ENCODE measurements around the gene TRAF5. TPM values are rescaled to one million over a fixed set of nuclear protein-coding genes. Genes with fewer than 3 reads are reported as not detected.
"Not testable (repeated sequence)": the region's sequence is repeated elsewhere in the genome, so short reads cannot be mapped to it uniquely, and the experiment has no call there.

TRAF5 gene
- total RNA-seq, 2 experiments from 2014 or later: 28.0 to 32.2 TPM

DNA sequence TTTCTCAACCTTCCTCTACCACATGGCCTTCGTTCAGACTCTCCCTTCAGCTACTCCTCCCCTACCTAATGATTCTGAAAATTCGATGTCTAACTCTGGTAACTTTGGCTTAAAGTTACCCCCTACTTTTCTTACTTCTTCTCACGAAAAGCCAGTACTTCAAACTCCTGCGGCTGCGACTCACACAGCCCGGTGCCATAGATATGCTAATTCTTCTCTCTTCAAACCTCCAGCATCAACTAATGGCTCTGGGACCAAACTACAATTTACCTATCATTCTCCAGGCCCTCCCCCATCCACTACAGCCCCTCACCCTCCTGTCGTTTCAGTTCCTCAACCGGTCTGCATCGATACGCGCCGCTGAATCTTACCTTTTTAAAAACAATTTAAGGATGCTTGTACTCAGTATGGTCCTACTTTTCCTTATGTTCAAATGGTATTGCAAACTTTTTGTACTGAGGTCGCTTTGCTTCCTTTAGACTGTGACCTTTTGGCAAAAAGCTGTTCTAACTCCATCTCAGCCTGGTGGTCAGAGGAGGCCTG is 73.3 kb downstream of the TRAF5 start:
- H3K9me3 Mint-ChIP-seq (ENCODE audit: low read depth); POLR2A ChIA-PET; intact Hi-C loops (cut with DNase I, micrococcal nuclease); ATAC-seq; H3K27ac Mint-ChIP-seq; H3K4me3 Mint-ChIP-seq; CTCF ChIA-PET; DNase-seq; H3K4me1 Mint-ChIP-seq; H3K27me3 Mint-ChIP-seq: not testable (repeated sequence)
- peaks cover 14% of the 10 kb centered on the region for H3K36me3 Mint-ChIP-seq (ENCODE audit: low read depth)

DNA sequence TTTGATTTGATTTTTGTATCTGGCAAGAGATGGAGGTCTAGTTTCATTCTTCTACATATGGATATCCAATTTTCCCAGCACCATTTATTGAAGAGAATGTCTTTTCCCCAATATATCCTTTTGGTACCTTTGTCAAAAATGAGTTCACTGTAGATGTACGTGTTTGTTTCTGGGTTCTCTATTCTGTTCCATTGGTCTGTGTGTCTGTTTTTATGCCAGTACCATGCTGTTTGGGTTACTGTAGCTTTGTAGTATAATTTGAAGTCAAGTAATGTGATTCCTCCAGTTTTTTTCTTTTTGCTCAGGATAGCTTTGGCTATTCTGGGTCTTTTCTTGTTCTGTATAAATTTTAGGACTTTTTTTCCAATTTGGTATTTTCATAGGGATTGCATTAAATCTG is 75.1 kb downstream of the TRAF5 start:
- ATAC-seq; H3K4me3 Mint-ChIP-seq; H3K4me1 Mint-ChIP-seq; DNase-seq; H3K9me3 Mint-ChIP-seq (ENCODE audit: low read depth); H3K27ac Mint-ChIP-seq; CTCF ChIA-PET; POLR2A ChIA-PET; H3K27me3 Mint-ChIP-seq; intact Hi-C loops (cut with DNase I, micrococcal nuclease): not testable (repeated sequence)
- peaks cover 21% of the 10 kb centered on the region for H3K36me3 Mint-ChIP-seq (ENCODE audit: low read depth)

DNA sequence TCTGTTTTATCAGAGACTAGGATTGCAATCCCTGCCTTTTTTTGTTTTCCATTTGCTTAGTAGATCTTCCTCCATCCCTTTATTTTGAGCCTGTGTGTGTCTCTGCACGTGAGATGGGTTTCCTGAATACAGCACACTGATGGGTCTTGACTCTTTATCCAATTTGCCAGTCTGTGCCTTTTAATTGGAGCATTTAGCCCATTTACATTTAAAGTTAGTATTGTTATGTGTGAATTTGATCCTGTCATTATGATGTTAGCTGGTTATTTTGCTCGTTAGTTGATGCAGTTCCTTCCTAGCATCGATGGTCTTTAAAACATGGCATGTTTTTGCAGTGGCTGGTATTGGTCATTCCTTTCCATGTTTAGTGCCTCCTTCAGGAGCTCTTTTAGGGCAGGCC is 79.5 kb downstream of the TRAF5 start:
- intact Hi-C loops (cut with DNase I, micrococcal nuclease); CTCF ChIA-PET: not testable (repeated sequence)
- peaks cover 15% of the 10 kb centered on the region for H3K36me3 Mint-ChIP-seq (ENCODE audit: low read depth)

DNA sequence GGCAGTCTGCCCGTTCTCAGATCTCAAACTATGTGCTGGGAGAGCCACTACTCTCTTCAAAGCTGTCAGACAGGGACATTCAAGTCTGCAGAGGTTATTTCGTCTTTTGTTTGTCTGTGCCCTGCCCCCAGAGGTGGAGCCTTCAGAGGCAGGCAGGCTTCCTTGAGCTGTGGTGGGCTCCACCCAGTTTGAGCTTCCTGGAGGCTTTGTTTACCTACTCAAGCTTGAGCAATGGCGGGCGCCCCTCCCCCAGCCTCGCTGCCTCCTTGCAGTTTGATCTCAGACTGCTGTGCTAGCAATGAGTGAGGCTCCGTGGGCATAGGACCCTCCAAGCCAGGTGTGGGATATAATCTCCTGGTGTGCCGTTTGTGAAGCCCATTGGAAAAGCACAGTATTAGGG is 81.1 kb downstream of the TRAF5 start:
- CTCF ChIA-PET; POLR2A ChIA-PET; ATAC-seq; H3K27ac Mint-ChIP-seq; H3K27me3 Mint-ChIP-seq; DNase-seq; intact Hi-C loops (cut with DNase I, micrococcal nuclease); H3K9me3 Mint-ChIP-seq (ENCODE audit: low read depth); H3K4me3 Mint-ChIP-seq: not testable (repeated sequence)
- peaks cover 13% of the 10 kb centered on the region for H3K4me1 Mint-ChIP-seq
- peaks cover 13% of the 10 kb centered on the region for H3K36me3 Mint-ChIP-seq (ENCODE audit: low read depth)

More for the DNA sequence above, 79.5 kb downstream of the TRAF5 start:
- DNase-seq, H3K4me3 Mint-ChIP-seq, H3K27me3 Mint-ChIP-seq, ATAC-seq, H3K27ac Mint-ChIP-seq, POLR2A ChIA-PET: not testable (repeated sequence)
- peaks cover 12% of the 10 kb centered on the region for H3K9me3 Mint-ChIP-seq (ENCODE audit: low read depth)
- H3K4me1 Mint-ChIP-seq: peaks cover 13% of the 10 kb centered on the region

DNA sequence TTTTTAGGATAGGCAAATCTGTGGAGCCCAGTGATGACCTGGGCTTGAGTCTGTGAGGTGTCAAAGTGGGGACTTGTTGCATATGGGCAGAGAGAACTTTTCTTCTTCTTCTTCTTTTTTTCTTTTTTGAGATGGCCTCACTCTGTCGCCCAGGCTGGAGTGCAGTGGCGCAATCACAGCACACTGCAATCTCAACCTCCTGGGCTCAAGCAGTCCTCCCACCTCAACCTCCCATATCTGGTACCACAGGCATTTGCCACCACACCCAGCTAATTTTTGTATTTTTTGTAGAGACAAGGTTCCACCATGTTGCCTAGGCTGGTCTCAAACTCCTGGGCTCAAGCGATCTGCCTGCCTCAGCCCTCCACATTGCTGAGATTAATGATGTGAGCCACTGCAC is 85.0 kb downstream of the TRAF5 start:
- H3K4me3 Mint-ChIP-seq: no peak overlapping the region
- H3K9me3 Mint-ChIP-seq (ENCODE audit: low read depth): peaks cover 6% of the 10 kb centered on the region
- DNase-seq (no peak), ATAC-seq (no peak)
- H3K4me1 Mint-ChIP-seq: peaks cover 17% of the 10 kb centered on the region
- intact Hi-C loops (cut with DNase I, micrococcal nuclease): no loop called here
- no peaks in the 10 kb centered on the region for H3K27me3 Mint-ChIP-seq
- no peak overlapping the region for H3K27ac Mint-ChIP-seq
- ChIA-PET POLR2A (no interaction called here), CTCF (no interaction called here)
- H3K36me3 Mint-ChIP-seq (ENCODE audit: low read depth): peaks cover 3% of the 10 kb centered on the region

DNA sequence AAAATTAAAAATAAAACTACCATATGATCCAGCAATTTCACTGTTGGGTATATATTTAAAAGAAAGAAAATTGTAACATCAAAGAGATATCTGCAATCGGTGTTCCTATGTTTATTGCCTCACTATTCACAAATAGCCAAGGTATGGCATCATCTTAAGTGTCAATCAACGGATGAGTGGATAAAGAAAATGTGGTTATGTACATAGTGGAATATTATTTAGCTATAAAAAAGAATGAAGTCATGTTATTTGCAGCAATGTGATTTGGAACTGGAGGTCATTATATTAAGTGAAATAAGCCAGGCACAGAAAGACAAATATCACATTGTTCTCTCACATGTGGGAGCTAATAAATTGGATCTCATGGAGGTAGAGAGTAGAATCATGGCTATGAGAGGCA is 89.1 kb downstream of the TRAF5 start:
- Mint-ChIP-seq H3K27me3 (no peaks in the 10 kb centered on the region), H3K4me1 (peaks cover 23% of the 10 kb centered on the region), H3K4me3 (peak overlapping the region; percentile 51), H3K9me3 (ENCODE audit: low read depth) (peaks cover 3% of the 10 kb centered on the region), H3K27ac (peak overlapping the region; percentile 66), H3K36me3 (ENCODE audit: low read depth) (peaks cover 2% of the 10 kb centered on the region)
- intact Hi-C loops (cut with DNase I, micrococcal nuclease): loop anchor here (2.0 to 5.0 kb wide), 3 partner anchors 33 to 97 kb away; no protein-coding TSS in a partner anchor
- ATAC-seq: no peak
- DNase-seq: no peak
- POLR2A ChIA-PET: no interaction called here
- CTCF ChIA-PET: interaction anchor here (0.7 kb wide), 1 partner anchor 1631 kb away, joined by 3 read pairs; the partner anchor contains the start of gene C1orf74

DNA sequence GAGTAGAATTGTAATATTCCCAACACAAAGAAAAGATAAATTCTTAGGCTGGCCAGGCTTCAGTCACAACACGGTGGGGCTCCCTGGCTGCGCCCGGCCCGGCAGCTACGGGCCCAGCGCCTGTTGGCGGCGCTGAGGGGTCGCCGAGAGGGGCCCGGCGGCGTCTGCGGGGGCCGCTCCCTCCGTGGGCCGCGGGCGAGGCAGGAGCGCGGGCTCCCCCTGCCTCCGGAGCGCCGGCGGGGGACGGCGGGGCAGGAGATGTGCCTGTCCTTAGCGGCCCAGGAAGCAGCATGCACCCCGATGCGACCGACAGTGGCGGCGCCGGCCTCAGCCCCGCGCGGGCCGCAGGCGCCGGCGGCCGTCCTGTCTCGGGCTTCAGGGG is 89.6 kb downstream of the TRAF5 start:
- Mint-ChIP-seq H3K27ac (peak overlapping the region; percentile 66), H3K4me3 (peak overlapping the region; percentile 51), H3K4me1 (peaks cover 23% of the 10 kb centered on the region)
- POLR2A ChIA-PET; H3K27me3 Mint-ChIP-seq; CTCF ChIA-PET; H3K9me3 Mint-ChIP-seq (ENCODE audit: low read depth); H3K36me3 Mint-ChIP-seq (ENCODE audit: low read depth): not testable (repeated sequence)
- DNase-seq: peak; percentile 37
- intact Hi-C loops (cut with DNase I, micrococcal nuclease): loop anchor here (2.0 to 5.0 kb wide), 3 partner anchors 33 to 96 kb away; no protein-coding TSS in a partner anchor
- ATAC-seq: peak; percentile 55

DNA sequence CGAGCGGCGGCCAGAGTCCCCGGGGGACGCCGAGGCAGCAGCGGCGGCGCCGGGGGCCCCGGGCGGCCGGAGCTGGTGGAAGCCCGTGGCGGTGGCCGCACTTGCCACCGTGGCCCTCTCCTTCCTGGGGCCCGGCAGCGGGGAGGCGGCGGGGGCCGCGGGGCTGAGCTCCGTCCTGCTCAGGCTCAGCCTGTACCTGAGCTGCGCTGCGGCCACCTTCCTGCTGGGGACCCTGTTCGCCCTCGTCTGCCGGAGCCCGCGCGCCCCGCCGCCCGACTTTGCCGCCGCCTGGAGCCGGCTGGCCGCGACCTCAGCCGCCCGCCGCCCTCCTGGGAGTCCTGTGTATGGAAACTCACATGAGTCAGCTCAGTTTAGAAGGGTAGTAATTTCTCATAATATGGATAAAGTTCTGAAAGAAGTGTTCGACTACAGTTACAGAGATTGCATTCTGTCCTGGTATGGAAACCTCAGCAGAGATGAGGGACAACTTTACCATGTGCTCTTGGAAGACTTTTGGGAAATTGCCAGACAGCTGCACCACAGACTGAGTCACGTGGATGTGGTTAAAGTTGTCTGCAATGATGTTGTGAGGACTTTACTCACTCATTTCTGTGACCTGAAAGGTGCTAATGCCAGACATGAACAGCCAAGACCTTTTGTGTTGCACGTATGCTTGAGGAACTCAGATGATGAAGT is 90.1 kb downstream of the TRAF5 start:
- H3K9me3 Mint-ChIP-seq (ENCODE audit: low read depth); CTCF ChIA-PET; POLR2A ChIA-PET; H3K27me3 Mint-ChIP-seq; H3K36me3 Mint-ChIP-seq (ENCODE audit: low read depth): not testable (repeated sequence)
- ATAC-seq (peak; percentile 80), DNase-seq (peak; percentile 73)
- H3K4me3 Mint-ChIP-seq: peak overlapping the region; percentile 60
- intact Hi-C loops (cut with DNase I, micrococcal nuclease): loop anchor here (1.0 to 5.0 kb wide), 5 partner anchors 34 to 98 kb away; no protein-coding TSS in a partner anchor
- peak overlapping the region; percentile 72 for H3K27ac Mint-ChIP-seq
- peaks cover 23% of the 10 kb centered on the region for H3K4me1 Mint-ChIP-seq

DNA sequence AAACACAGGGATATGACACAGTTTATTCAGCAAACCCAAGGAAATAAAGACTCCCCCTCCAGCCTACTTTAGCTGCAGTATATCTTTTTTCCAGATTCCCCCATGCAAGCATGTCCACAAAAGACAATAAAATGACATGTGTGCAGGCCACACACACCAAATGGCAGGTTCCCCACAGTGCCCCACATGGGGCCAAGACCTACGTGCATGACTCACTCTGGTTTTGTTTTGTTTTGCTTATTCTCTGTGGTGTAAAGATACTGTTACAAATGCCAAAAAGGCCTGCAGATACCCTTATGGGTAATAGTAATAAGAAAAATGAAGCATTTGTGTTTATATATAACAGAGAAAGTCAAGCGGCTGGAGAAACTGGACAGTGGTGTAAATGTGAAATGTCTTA is 93.8 kb downstream of the TRAF5 start:
- peaks cover 23% of the 10 kb centered on the region for H3K4me1 Mint-ChIP-seq
- no peak overlapping the region for H3K4me3 Mint-ChIP-seq
- intact Hi-C loops (cut with DNase I, micrococcal nuclease): no loop called here
- H3K27me3 Mint-ChIP-seq: no peaks in the 10 kb centered on the region
- H3K27ac Mint-ChIP-seq: no peak overlapping the region
- no peaks in the 10 kb centered on the region for H3K36me3 Mint-ChIP-seq (ENCODE audit: low read depth)
- H3K9me3 Mint-ChIP-seq (ENCODE audit: low read depth): peaks cover 1% of the 10 kb centered on the region
- peak; percentile 44 for DNase-seq
- POLR2A ChIA-PET: no interaction called here
- CTCF ChIA-PET: no interaction called here
- peak; percentile 36 for ATAC-seq

DNA sequence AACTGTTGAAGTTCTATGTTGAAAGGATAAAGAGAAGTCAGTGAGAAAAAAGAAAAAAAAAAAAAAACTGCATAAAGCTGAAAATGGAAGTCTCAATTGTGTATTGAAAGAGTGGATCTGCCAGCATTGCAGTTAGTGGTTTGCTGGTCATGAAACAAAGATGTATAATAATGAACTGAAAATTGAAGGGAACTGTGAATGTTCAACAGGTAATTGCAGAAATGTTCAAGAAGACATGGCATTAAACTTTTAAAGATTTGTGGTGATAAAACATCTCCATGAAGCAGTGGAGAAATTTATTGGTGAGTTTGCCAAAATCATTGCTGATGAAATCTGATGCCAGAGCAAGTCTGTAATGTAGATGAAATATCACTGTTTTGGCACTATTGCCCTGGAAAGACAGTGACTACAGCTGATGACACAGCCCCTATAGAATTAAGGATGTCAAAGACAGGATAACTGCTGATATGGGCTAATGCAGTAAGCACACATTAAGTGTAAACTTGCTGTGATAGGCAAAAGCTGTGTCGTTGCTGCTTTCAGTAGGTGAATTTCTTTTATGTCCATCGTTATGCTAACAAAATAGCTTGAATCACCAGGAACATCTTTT is 94.3 kb downstream of the TRAF5 start:
- H3K4me3 Mint-ChIP-seq: no peak overlapping the region
- ATAC-seq: no peak
- no peaks in the 10 kb centered on the region for H3K27me3 Mint-ChIP-seq
- intact Hi-C loops (cut with DNase I, micrococcal nuclease): no loop called here
- POLR2A ChIA-PET: no interaction called here
- H3K9me3 Mint-ChIP-seq (ENCODE audit: low read depth): no peaks in the 10 kb centered on the region
- peaks cover 20% of the 10 kb centered on the region for H3K4me1 Mint-ChIP-seq
- CTCF ChIA-PET: interaction anchor here (1.3 kb wide), 1 partner anchor 9 kb away, joined by 5 read pairs; no protein-coding TSS in a partner anchor
- no peaks in the 10 kb centered on the region for H3K36me3 Mint-ChIP-seq (ENCODE audit: low read depth)
- no peak for DNase-seq
- H3K27ac Mint-ChIP-seq: no peak overlapping the region

DNA sequence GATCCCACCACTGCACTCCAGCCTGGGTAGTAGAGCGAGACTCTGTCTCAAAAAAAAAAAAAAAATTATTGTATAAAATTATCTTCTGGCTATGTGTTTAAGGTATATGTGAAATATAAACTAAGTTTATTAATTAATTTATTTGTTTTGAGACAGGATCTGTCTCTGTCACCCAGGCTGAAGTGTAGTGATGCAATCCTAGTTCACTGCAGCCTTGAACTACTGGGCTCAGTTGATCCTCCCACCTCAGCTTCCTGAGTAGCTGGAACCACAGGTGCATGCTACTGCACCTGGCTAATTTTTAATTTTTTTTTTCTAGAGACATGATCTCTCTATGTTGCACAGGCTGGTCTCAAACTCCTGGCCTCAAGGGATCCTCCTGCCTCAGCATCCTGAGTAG is 97.4 kb downstream of the TRAF5 start:
- no peaks in the 10 kb centered on the region for H3K36me3 Mint-ChIP-seq (ENCODE audit: low read depth)
- H3K4me3 Mint-ChIP-seq: no peak overlapping the region
- ChIA-PET POLR2A (no interaction called here), CTCF (interaction anchor here (0.6 to 0.7 kb wide), 2 partner anchors 181 to 248 kb away, joined by 3 to 4 read pairs; no protein-coding TSS in a partner anchor)
- H3K4me1 Mint-ChIP-seq: peaks cover 10% of the 10 kb centered on the region
- H3K27ac Mint-ChIP-seq: no peak overlapping the region
- H3K9me3 Mint-ChIP-seq (ENCODE audit: low read depth): no peaks in the 10 kb centered on the region
- no peak for ATAC-seq
- intact Hi-C loops (cut with DNase I, micrococcal nuclease): no loop called here
- DNase-seq: no peak
- no peaks in the 10 kb centered on the region for H3K27me3 Mint-ChIP-seq
